CD4-positive, alpha-beta memory T cell (primary cell): ENCODE data around the gene SLC30A10. TPM values are rescaled to one million over a fixed set of nuclear protein-coding genes. Genes with fewer than 3 reads are reported as not detected.
A peak's percentile ranks its signal among the peaks of the same experiment; 100 is the strongest.
"Not testable (repeated sequence)": the region's sequence is repeated elsewhere in the genome, so short reads cannot be mapped to it uniquely, and the experiment has no call there.

Source experiments
- CTCF ChIA-PET: fragments of 350-600 bp; sonication (Branson Sonifier 250); formaldehyde crosslinking; loops from one replicate; lab custom pipeline; 2021; ENCODE audit warnings: inconsistent platforms; ENCODE audit not compliant: partially characterized antibody; lab: Charles Lee
- POLR2A ChIA-PET: fragments of 350-600 bp; sonication (Branson Sonifier 250); formaldehyde crosslinking; loops from one replicate; lab custom pipeline; 2021; ENCODE audit not compliant: partially characterized antibody; lab: Charles Lee
- DNase-seq, 5 donors: peaks; one replicate each; pipeline versions ENCODE4 v3.0.0 to v3.0.0-alpha.2; 2020 to 2022; ENCODE audit warnings: mixed read lengths in 1 of 5
- H3K27ac ChIP-seq: one replicate; pipeline ENCODE4 v1.7.0; 2013; ENCODE audit warnings: low read depth, low read length
- H3K27me3 ChIP-seq: 2 replicates; pipeline ENCODE4 v1.7.0; 2013; ENCODE audit warnings: mild to moderate bottlenecking, low read length, moderate library complexity; ENCODE audit not compliant: insufficient read depth
- H3K36me3 ChIP-seq: 2 replicates; pipeline ENCODE4 v1.7.0; 2013; ENCODE audit warnings: mild to moderate bottlenecking, low read length, moderate library complexity; ENCODE audit not compliant: insufficient read depth
- H3K4me1 ChIP-seq: 2 replicates; pipeline ENCODE4 v1.7.0; 2013; ENCODE audit warnings: mild to moderate bottlenecking, low read length, moderate library complexity; ENCODE audit not compliant: insufficient read depth
- H3K4me3 ChIP-seq, 2 donors: one replicate each; pipeline ENCODE4 v1.7.0; 2013; ENCODE audit warnings: low read length in 2 of 2, mild to moderate bottlenecking in 1 of 2
- H3K9me3 ChIP-seq, 2 donors: one replicate each; pipeline ENCODE4 v1.7.0; 2013; ENCODE audit warnings: low read length in 2 of 2, control low read depth in 1 of 2; ENCODE audit not compliant: control insufficient read depth in 1 of 2
- H3K27ac Mint-ChIP-seq, 7 donors: one replicate each; pipeline ENCODE4 v1.8.0; 2020 to 2021; ENCODE audit warnings: mixed read lengths in 7 of 7, mild to moderate bottlenecking in 6 of 7, inconsistent platforms in 3 of 7, moderate library complexity in 3 of 7
- H3K27me3 Mint-ChIP-seq, 2 donors: one replicate each; pipeline ENCODE4 v1.8.0; 2020 to 2021; ENCODE audit warnings: mixed read lengths in 2 of 2
- H3K36me3 Mint-ChIP-seq, 2 donors: one replicate each; pipeline ENCODE4 v1.8.0; 2020 to 2021; ENCODE audit warnings: mixed read lengths in 2 of 2, inconsistent platforms in 1 of 2, mild to moderate bottlenecking in 1 of 2
- H3K4me1 Mint-ChIP-seq, 4 donors: one replicate each; pipeline ENCODE4 v1.8.0; 2020 to 2021; ENCODE audit warnings: mixed read lengths in 4 of 4, mild to moderate bottlenecking in 1 of 4
- H3K4me3 Mint-ChIP-seq, 8 donors: one replicate each; pipeline ENCODE4 v1.8.0; 2020 to 2021; ENCODE audit warnings: mixed read lengths in 8 of 8, mild to moderate bottlenecking in 7 of 8, moderate library complexity in 6 of 8, inconsistent platforms in 3 of 8
- H3K9me3 Mint-ChIP-seq, 8 donors: one replicate each; pipeline ENCODE4 v1.8.0; 2020 to 2021; ENCODE audit warnings: mixed read lengths in 8 of 8, mild to moderate bottlenecking in 5 of 8, inconsistent platforms in 3 of 8, moderate library complexity in 1 of 8
- intact Hi-C: fragments of 100-400 bp; cut with micrococcal nuclease; formaldehyde crosslinking; loops from one replicate; pipeline ENCODE4 v1.15.1; 2023
- polyA plus RNA-seq, 2 donors: library from polyadenylated mRNA; unstranded; fragments of 300-500 nt; fragmentation: Illumina TruSeq; gene quantifications; one replicate each; pipeline ENCODE4 v1.2.3, GENCODE V29; 2021
- total RNA-seq, 2 experiments: library from RNA; stranded (reverse); gene quantifications; one replicate each; pipeline ENCODE4 v1.2.3, GENCODE V29; 2021

SLC30A10 gene
- total and polyA plus RNA-seq, 4 experiments from 2014 or later, result not detected

- no peaks in the 10 kb centered on the region for H3K4me1 ChIP-seq
- peaks cover 10 to 11% of the 10 kb centered on the region in 2 donors for H3K27me3 Mint-ChIP-seq
- no peak overlapping the region for H3K27ac Mint-ChIP-seq
- CTCF ChIA-PET, result no interaction called here
- H3K4me1 Mint-ChIP-seq, result no peaks in the 10 kb centered on the region
- no peak for DNase-seq
- POLR2A ChIA-PET, result no interaction called here
- intact Hi-C loops, result no loop called here
- no peak overlapping the region for H3K27ac ChIP-seq
- H3K9me3 Mint-ChIP-seq, result peaks cover 0 to 4% (median under 1%) of the 10 kb centered on the region in 8 donors
- no peaks in the 10 kb centered on the region for H3K9me3 ChIP-seq
- H3K27me3 ChIP-seq, result no peaks in the 10 kb centered on the region
- no peak overlapping the region for H3K4me3 ChIP-seq
- H3K4me3 Mint-ChIP-seq, result no peak overlapping the region
- H3K36me3 ChIP-seq, result no peaks in the 10 kb centered on the region
- H3K36me3 Mint-ChIP-seq, result no peaks in the 10 kb centered on the region
Measured at GRCh38 chr1:219880765-219881457, 47.4 kb downstream of the SLC30A10 start.

- Histone ChIP-seq H3K36me3 (no peaks in the 10 kb centered on the region), H3K9me3 (no peaks in the 10 kb centered on the region), H3K4me3 (no peak overlapping the region), H3K4me1 (no peaks in the 10 kb centered on the region), H3K27ac (no peak overlapping the region), H3K27me3 (no peaks in the 10 kb centered on the region)
- peaks cover 3 to 4% of the 10 kb centered on the region in 2 donors for H3K27me3 Mint-ChIP-seq
- ChIA-PET POLR2A (no interaction called here), CTCF (no interaction called here)
- no peak overlapping the region for H3K27ac Mint-ChIP-seq
- no peaks in the 10 kb centered on the region for H3K36me3 Mint-ChIP-seq
- H3K4me1 Mint-ChIP-seq, result no peaks in the 10 kb centered on the region
- no peak for DNase-seq
- intact Hi-C loops, result no loop called here
- peaks cover 0 to 2% (median 0%) of the 10 kb centered on the region in 8 donors for H3K9me3 Mint-ChIP-seq
- no peak overlapping the region for H3K4me3 Mint-ChIP-seq
Measured at GRCh38 chr1:219876798-219877209, 51.6 kb downstream of the SLC30A10 start.

DNA sequence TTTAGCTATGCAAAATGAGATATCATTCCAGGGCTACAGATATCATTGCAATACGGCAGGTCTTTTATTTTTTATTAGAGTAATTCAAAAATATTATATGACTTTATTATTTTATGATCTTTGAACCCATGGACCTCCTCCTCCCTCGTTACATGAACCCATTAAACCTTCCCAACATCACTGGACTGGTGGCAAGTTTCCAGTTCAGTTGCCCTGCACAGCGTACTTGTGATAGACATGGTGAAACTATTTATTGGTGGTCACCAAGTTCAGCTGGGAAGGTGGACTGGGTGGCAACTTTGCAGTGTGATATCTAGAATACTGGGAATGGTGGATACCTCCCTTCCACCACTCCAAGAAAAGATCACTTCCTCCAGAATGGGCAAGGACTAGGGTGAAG lies 52.5 kb downstream of the SLC30A10 start:
- CTCF ChIA-PET, result no interaction called here
- H3K27ac ChIP-seq, result no peak overlapping the region
- DNase-seq, result no peak
- Mint-ChIP-seq H3K27me3 (peaks cover 3 to 4% of the 10 kb centered on the region in 2 donors), H3K9me3 (peaks cover 0 to 2% (median 0%) of the 10 kb centered on the region in 8 donors), H3K36me3 (no peaks in the 10 kb centered on the region), H3K4me3 (no peak overlapping the region), H3K27ac (no peak overlapping the region), H3K4me1 (no peaks in the 10 kb centered on the region)
- POLR2A ChIA-PET, result no interaction called here
- H3K36me3 ChIP-seq, result no peaks in the 10 kb centered on the region
- no peak overlapping the region for H3K4me3 ChIP-seq
- H3K4me1 ChIP-seq, result no peaks in the 10 kb centered on the region
- intact Hi-C loops, result no loop called here
- no peaks in the 10 kb centered on the region for H3K27me3 ChIP-seq
- no peaks in the 10 kb centered on the region for H3K9me3 ChIP-seq

GRCh38 chr1:219872538-219872937 lies 55.8 kb downstream of the SLC30A10 start:
- H3K36me3 Mint-ChIP-seq, POLR2A ChIA-PET, CTCF ChIA-PET, H3K4me1 Mint-ChIP-seq, H3K27ac Mint-ChIP-seq, H3K27me3 Mint-ChIP-seq, H3K9me3 ChIP-seq, H3K4me3 Mint-ChIP-seq, H3K36me3 ChIP-seq, DNase-seq, H3K27me3 ChIP-seq, H3K4me1 ChIP-seq, intact Hi-C loops, H3K9me3 Mint-ChIP-seq, H3K27ac ChIP-seq, H3K4me3 ChIP-seq: not testable (repeated sequence)

DNA sequence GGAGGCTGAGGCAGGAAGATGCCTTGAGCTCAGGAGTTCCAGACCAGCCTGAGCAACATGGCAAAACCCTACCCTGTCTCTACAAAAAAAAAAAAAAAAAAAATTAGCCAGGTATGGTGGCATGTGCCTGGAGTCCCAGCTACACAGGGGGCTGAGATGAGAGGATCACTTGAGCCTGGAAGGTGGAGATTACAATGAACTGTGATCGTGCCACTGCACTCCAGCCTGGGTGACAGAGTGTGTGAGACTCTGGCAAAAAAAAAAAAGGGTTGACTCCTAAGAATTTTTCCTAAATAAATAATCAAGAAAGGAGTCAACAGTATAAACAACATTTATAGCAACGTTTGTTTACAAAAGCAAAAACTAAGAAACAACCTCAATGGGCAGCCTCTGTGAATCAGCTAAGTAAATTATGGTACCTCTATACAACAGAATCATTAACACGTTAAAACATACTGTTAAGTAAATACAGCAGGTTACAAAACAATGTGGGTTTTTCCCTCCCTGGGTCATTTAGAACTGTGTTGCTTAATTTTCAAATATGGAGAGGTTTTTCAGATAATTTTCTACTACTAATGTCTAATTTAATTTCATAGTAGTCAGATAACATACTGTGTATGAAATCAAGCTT lies 56.8 kb downstream of the SLC30A10 start:
- peak in 1 of 5 donors; percentile 20 for DNase-seq
- Histone ChIP-seq H3K36me3 (no peaks in the 10 kb centered on the region), H3K4me3 (no peak overlapping the region), H3K9me3 (no peaks in the 10 kb centered on the region), H3K27ac (no peak overlapping the region), H3K27me3 (no peaks in the 10 kb centered on the region), H3K4me1 (no peaks in the 10 kb centered on the region)
- no peak overlapping the region for H3K4me3 Mint-ChIP-seq
- H3K4me1 Mint-ChIP-seq, result no peaks in the 10 kb centered on the region
- H3K27me3 Mint-ChIP-seq, result peaks cover 3 to 4% of the 10 kb centered on the region in 2 donors
- POLR2A ChIA-PET, result no interaction called here
- intact Hi-C loops, result no loop called here
- H3K27ac Mint-ChIP-seq, result no peak overlapping the region
- H3K36me3 Mint-ChIP-seq, result no peaks in the 10 kb centered on the region
- peaks cover 0 to 2% (median 0%) of the 10 kb centered on the region in 8 donors for H3K9me3 Mint-ChIP-seq
- CTCF ChIA-PET, result no interaction called here

- H3K27me3 ChIP-seq, DNase-seq, POLR2A ChIA-PET, H3K4me3 Mint-ChIP-seq, H3K4me1 ChIP-seq, H3K4me3 ChIP-seq, H3K4me1 Mint-ChIP-seq, H3K27ac Mint-ChIP-seq, intact Hi-C loops, H3K27ac ChIP-seq, CTCF ChIA-PET, H3K36me3 ChIP-seq, H3K9me3 Mint-ChIP-seq, H3K9me3 ChIP-seq, H3K36me3 Mint-ChIP-seq, H3K27me3 Mint-ChIP-seq: not testable (repeated sequence)
Measured at GRCh38 chr1:219868615-219869014, 59.7 kb downstream of the SLC30A10 start.
